Measurements from ENCODE around the gene NFIB. TPM values are rescaled to one million over a fixed set of nuclear protein-coding genes. Genes with fewer than 3 reads are reported as not detected.

Gene NFIB
- total RNA-seq, 1 experiment from 2014 or later: 14.3 TPM

DNA sequence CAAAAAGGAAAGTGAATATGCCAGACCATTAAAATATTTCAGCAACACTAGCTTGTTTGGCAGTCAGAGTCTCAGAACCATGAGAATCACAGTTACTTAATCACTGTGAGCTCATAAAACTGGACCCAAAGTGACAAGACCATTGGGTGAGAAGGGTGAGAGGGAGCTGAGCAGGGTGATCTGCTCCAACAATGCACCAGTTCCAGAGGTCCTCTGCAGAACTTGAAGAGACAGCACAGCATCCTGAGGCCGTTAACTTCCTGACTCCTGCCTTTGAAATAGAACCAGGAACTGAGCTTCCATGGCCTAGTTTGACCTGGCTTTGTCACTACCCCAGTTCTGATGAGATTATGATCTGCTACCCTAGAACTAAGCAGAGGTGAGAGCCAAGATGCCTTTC lies 57.4 kb downstream of the NFIB start:
- H3T11ph ChIP-seq (ENCODE audit: low read length): no peak overlapping the region
- H3K79me2 ChIP-seq (ENCODE audit: insufficient read depth, low read length): no peaks in the 10 kb centered on the region
- no peaks in the 10 kb centered on the region for H4K20me1 ChIP-seq (ENCODE audit: control insufficient read depth, insufficient read depth, insufficient read length)
- H3K27ac ChIP-seq (ENCODE audit: insufficient read length, low read depth, low read length): no peak overlapping the region
- no peak overlapping the region for H3K18ac ChIP-seq (ENCODE audit: insufficient read length, low read depth, low read length)
- no peak overlapping the region for H2BK5ac ChIP-seq (ENCODE audit: insufficient read length, low read length)
- Mint-ChIP-seq H3K27ac (no peak overlapping the region), H3K4me1 (peaks cover 17 to 19% of the 10 kb centered on the region in 2 experiments), H3K27me3 (ENCODE audit: low read depth) (no peaks in the 10 kb centered on the region), H3K9me3 (no peaks in the 10 kb centered on the region), H3K4me3 (no peak overlapping the region), H3K36me3 (ENCODE audit: insufficient read depth in 1 of 3, low read depth in 3 of 3) (peaks cover 0 to 5% (median 0%) of the 10 kb centered on the region in 3 experiments; a peak in 1 of 7 replicates)
- no peak overlapping the region for H3K23ac ChIP-seq (ENCODE audit: insufficient read length, low read depth, low read length)
- no peak overlapping the region for H3K14ac ChIP-seq (ENCODE audit: insufficient read depth, low read length)
- H3K9ac ChIP-seq (ENCODE audit: extremely low read depth, insufficient read length, low read length): no peak overlapping the region
- H3K79me1 ChIP-seq (ENCODE audit: insufficient read depth, low read depth, low read length, poor library complexity, severe bottlenecking): peaks cover 3% of the 10 kb centered on the region
- H3K23me2 ChIP-seq (ENCODE audit: insufficient read length, low read depth, low read length, poor library complexity, severe bottlenecking): no peaks in the 10 kb centered on the region
- no peak overlapping the region for H4K8ac ChIP-seq (replicated peaks; ENCODE audit: insufficient read length, low read depth, low read length)
- no peak overlapping the region for H2BK20ac ChIP-seq (ENCODE audit: low read depth, low read length, poor library complexity, severe bottlenecking)
- H3K27me3 ChIP-seq (ENCODE audit: insufficient read depth, low read length): no peaks in the 10 kb centered on the region
- H3K9me3 ChIP-seq (ENCODE audit: control insufficient read depth, low read depth, low read length): no peaks in the 10 kb centered on the region
- TF ChIP-seq CTCF (conservative IDR thresholded peaks at IDR 0.05): no peak
- no peak overlapping the region for H3K4me2 ChIP-seq (ENCODE audit: insufficient read depth, insufficient read length, low read length)
- H2BK15ac ChIP-seq (ENCODE audit: low read depth, low read length): no peak overlapping the region
- DNase-seq: no peak
- 0 out of 2 replicates have a peak, but pooled peaks cover 2% of the 10 kb centered on the region for H3K4me1 ChIP-seq (ENCODE audit: insufficient read depth, low read length)
- WGBS (ENCODE audit: extremely low coverage, insufficient read length, low lambda C conversion rate): no CpG with 5 or more reads among the region's 1 CpG
- no peak overlapping the region for H2BK120ac ChIP-seq (ENCODE audit: low read depth, low read length, poor library complexity, severe bottlenecking)
- no peak overlapping the region for H2AFZ ChIP-seq (ENCODE audit: low read length)
- H2AK5ac ChIP-seq (ENCODE audit: insufficient read length, low read length): no peak overlapping the region
- H3K56ac ChIP-seq (ENCODE audit: insufficient read length, low read depth, low read length): no peak overlapping the region
- no peak overlapping the region for H3K4ac ChIP-seq (ENCODE audit: low read depth, low read length)
- no peak overlapping the region for H4K5ac ChIP-seq (ENCODE audit: insufficient read length, low read depth, low read length)
- H4K91ac ChIP-seq (ENCODE audit: insufficient read length, low read depth, low read length): no peak overlapping the region
- no peak overlapping the region for H2BK12ac ChIP-seq (ENCODE audit: insufficient read length, low read depth, low read length)

Measured in H9 (cell line).